Measurements from ENCODE around the gene ASTE1. TPM values are rescaled to one million over a fixed set of nuclear protein-coding genes. Genes with fewer than 3 reads are reported as not detected.

The ASTE1 gene
- total and polyA plus RNA-seq, 9 of the 15 experiments (the other 6 are each of a cell fraction or from before 2014, with no cell fraction given), result 3.5 to 12.1 (median 6.9) TPM

- Histone ChIP-seq H3K4me1 (replicated peaks in 1 of 2; ENCODE audit: control insufficient read depth in 2 of 2, insufficient read depth in 2 of 2, low read length in 2 of 2) (no peaks in the 10 kb centered on the region), H4K20me1 (replicated peaks; ENCODE audit: control insufficient read depth, insufficient read depth, low read length) (no peaks in the 10 kb centered on the region), H3K79me2 (ENCODE audit: control insufficient read depth, insufficient read depth, low read length) (no peaks in the 10 kb centered on the region), H3K36me3 (ENCODE audit: control insufficient read depth, insufficient read depth, low read length) (peaks cover 41% of the 10 kb centered on the region; the same call in 1 of the 3 replicates), H3K27me3 (ENCODE audit: control insufficient read depth in 2 of 2, insufficient read depth in 2 of 2, low read length in 2 of 2) (no peaks in the 10 kb centered on the region), H2AFZ (ENCODE audit: low read depth, low read length) (no peak overlapping the region), H3K27ac (ENCODE audit: extremely low read depth, low read depth, low read length) (no peak overlapping the region), H3K9ac (ENCODE audit: insufficient read depth in 1 of 2, low read depth in 2 of 2, low read length in 2 of 2) (no peak overlapping the region), H3K4me3 (no peak overlapping the region), H3K9me1 (ENCODE audit: control insufficient read depth, insufficient read depth, low read length) (no peaks in the 10 kb centered on the region), H3K4me2 (ENCODE audit: insufficient read depth, low read length) (no peak overlapping the region), H3K9me3 (replicated peaks; ENCODE audit: control insufficient read depth, insufficient read depth, low read depth, low read length) (no peaks in the 10 kb centered on the region)
- intact Hi-C loops (cut with micrococcal nuclease), result no loop called here
- in situ Hi-C loops (cut with MboI), result no loop called here
- ATAC-seq (no peak), FAIRE-seq (no peak), DNase-seq (ENCODE audit: extremely low read depth in 1 of 4, low spot score in 3 of 4) (no peak)
- BruUV-seq (replicated peaks), result no TSS peak
- CTCF ChIA-PET (ENCODE audit: low intra/inter-chr PET ratio), result no interaction called here
- POLR2A ChIA-PET, result no interaction called here
- 91% methylated on average over 2 of the region's 2 CpGs for WGBS (ENCODE audit: insufficient coverage, low coverage, missing lambda C conversion rate)
- no peak for TF ChIP-seq BRCA1 (IDR thresholded peaks at IDR 0.05)
- TF ChIP-seq BRCA1 (CRISPR knock-in tag; IDR thresholded peaks at IDR 0.05), result no peak
- no peak for TF ChIP-seq EWSR1 (IDR thresholded peaks at IDR 0.05; ENCODE audit: borderline replicate concordance, low read depth, partially characterized antibody)
- TF ChIP-seq CHAMP1 (IDR thresholded peaks at IDR 0.05), result no peak
- no peak for TF ChIP-seq SRF (CRISPR knock-in tag; IDR thresholded peaks at IDR 0.05)
- TF ChIP-seq YBX1 (IDR thresholded peaks at IDR 0.05), result no peak
- no peak for TF ChIP-seq STAT5A (IDR thresholded peaks at IDR 0.05; ENCODE audit: borderline replicate concordance, low read length)
- TF ChIP-seq NR3C1 (CRISPR knock-in tag; IDR thresholded peaks at IDR 0.05), result no peak
- TF ChIP-seq ZNF551 (CRISPR knock-in tag; IDR thresholded peaks at IDR 0.05), result no peak
- no peak for TF ChIP-seq MTA3 (IDR thresholded peaks at IDR 0.05; ENCODE audit: borderline replicate concordance)
- TF ChIP-seq TARDBP (IDR thresholded peaks at IDR 0.05), result no peak
- TF ChIP-seq SREBF2 (CRISPR knock-in tag; IDR thresholded peaks at IDR 0.05), result no peak
- TF ChIP-seq HMGN3 (IDR thresholded peaks at IDR 0.05; ENCODE audit: borderline replicate concordance, extremely low read depth, insufficient read length, low read depth, low read length), result no peak
- TF ChIP-seq KLF13 (tag; IDR thresholded peaks at IDR 0.05; ENCODE audit: borderline replicate concordance, low read depth), result no peak
- no peak for TF ChIP-seq BRD9 (IDR thresholded peaks at IDR 0.05; ENCODE audit: low read depth, partially characterized antibody)
- TF ChIP-seq CREBBP (IDR thresholded peaks at IDR 0.05; ENCODE audit: low read depth, low read length), result no peak
- no peak for TF ChIP-seq NR4A1 (CRISPR knock-in tag; IDR thresholded peaks at IDR 0.05)
- no peak for TF ChIP-seq NR4A1 (tag; IDR thresholded peaks at IDR 0.05)
- TF ChIP-seq HEY1 (CRISPR knock-in tag; IDR thresholded peaks at IDR 0.05; ENCODE audit: borderline replicate concordance), result no peak
These were observed 57.0 kb downstream of the ASTE1 start for GRCh38 chr3:130969621-130970020.

Data from K562 (cell line).